Thyroid gland (tissue), 4 donors: ENCODE results near the gene EGLN3. TPM values are rescaled to one million over a fixed set of nuclear protein-coding genes. Genes with fewer than 3 reads are reported as not detected.

ENCODE experiments used
- DNase-seq, 2 donors: peaks; one replicate each; pipeline ENCODE4 v3.0.0-alpha.2; 2019
- H3K27ac ChIP-seq, 3 donors: fragments of 200-600 bp; sonication (generic); 1 replicate in 2 of 3; 2 replicates in 1 of 3; pipeline ENCODE4 v1.5.1; 2016 to 2019; ENCODE audit warnings: mild to moderate bottlenecking in 1 of 3, moderate library complexity in 1 of 3
- H3K27me3 ChIP-seq: fragments of 200-600 bp; sonication (generic); one replicate; pipeline ENCODE4 v1.5.1; 2019
- H3K36me3 ChIP-seq, 2 donors: fragments of 200-600 bp; sonication (generic); one replicate each; pipeline ENCODE4 v1.5.1; 2016 to 2019
- H3K4me1 ChIP-seq, 2 donors: fragments of 200-600 bp; sonication (generic); one replicate each; pipeline ENCODE4 v1.5.1; 2017 to 2019
- H3K4me3 ChIP-seq, 3 donors: fragments of 200-600 bp; sonication (generic); replicated peaks in 1 of 3; 1 replicate in 2 of 3; 2 replicates in 1 of 3; pipeline ENCODE4 v1.5.1; 2016; ENCODE audit warnings: mild to moderate bottlenecking in 1 of 3
- H3K9me3 ChIP-seq: fragments of 200-600 bp; sonication (generic); one replicate; pipeline ENCODE4 v1.5.1; 2017
- CTCF ChIP-seq, 6 experiments: fragments of 200-600 bp in 3 of 6; fragments of 450-650 bp in 3 of 6; sonication (generic) in 3 of 6; IDR thresholded peaks; one replicate each; pipeline ENCODE4 v1.5.1; 2016 to 2019; ENCODE audit warnings: antibody characterized with exemption in 6 of 6, mild to moderate bottlenecking in 2 of 6, inconsistent platforms in 1 of 6, moderate library complexity in 1 of 6
- POLR2A ChIP-seq, 2 donors: fragments of 450-650 bp; IDR thresholded peaks; one replicate each; pipeline ENCODE4 v1.6.1; 2017; ENCODE audit warnings: antibody characterized with exemption in 2 of 2, mild to moderate bottlenecking in 2 of 2, moderate library complexity in 1 of 2
- WGBS, 2 donors: methylation state at CpG; one replicate each; pipeline ENCODE4 v1.1.5; 2017; 5-methylcytosine and 5-hydroxymethylcytosine counted together
- intact Hi-C: fragments of 100-400 bp; cut with DNase I; formaldehyde crosslinking; loops from one replicate; pipeline ENCODE4 v1.15.1; 2023
- total RNA-seq, 4 donors: library from RNA; depleted of rRNA; stranded (reverse); fragments of >200 nt; gene quantifications; one replicate each; pipeline ENCODE4 v1.2.3, GENCODE V29; 2016

Gene EGLN3
- total RNA-seq, 4 donors from 2014 or later, result 8.8 to 11.5 (median 10.2) TPM

- WGBS, 2 donors, result 72 to 73% methylated on average over 9 of the region's 9 CpGs
- Histone ChIP-seq H3K27me3 (no peaks in the 10 kb centered on the region), H3K4me1 (peaks cover 5 to 10% of the 10 kb centered on the region in 2 donors), H3K4me3 (peak overlapping the region in 1 of 3 donors; percentile 2), H3K36me3 (no peaks in the 10 kb centered on the region), H3K9me3 (no peaks in the 10 kb centered on the region), H3K27ac (no peak overlapping the region)
- TF ChIP-seq POLR2A (IDR thresholded peaks at IDR 0.05), result no peak
- TF ChIP-seq CTCF (IDR thresholded peaks at IDR 0.05), result no peak
- intact Hi-C loops, result no loop called here
- DNase-seq, result no peak
These were observed 1.9 kb downstream of the EGLN3 start for GRCh38 chr14:33948869-33949408.

- Histone ChIP-seq H3K4me3 (no peak overlapping the region), H3K27ac (no peak overlapping the region)
These were observed 2.6 kb downstream of the EGLN3 start for GRCh38 chr14:33948145-33948868.

GRCh38 chr14:33946679-33947476, 4.0 kb downstream of the EGLN3 start:
- no peak overlapping the region for H3K27ac ChIP-seq

More at GRCh38 chr14:33948145-33948868, 2.6 kb downstream of the EGLN3 start:
- peaks cover 5 to 10% of the 10 kb centered on the region in 2 donors for H3K4me1 ChIP-seq
- 74 to 88% methylated on average over 3 of the region's 3 CpGs for WGBS, 2 donors
- H3K27me3 ChIP-seq, result no peaks in the 10 kb centered on the region
- no peaks in the 10 kb centered on the region for H3K36me3 ChIP-seq
- no peaks in the 10 kb centered on the region for H3K9me3 ChIP-seq
- TF ChIP-seq POLR2A (IDR thresholded peaks at IDR 0.05) (no peak), CTCF (IDR thresholded peaks at IDR 0.05) (no peak)
- intact Hi-C loops, result no loop called here
- DNase-seq, result no peak

GRCh38 chr14:33945210-33946088, 5.4 kb downstream of the EGLN3 start:
- DNase-seq, result no peak
- Histone ChIP-seq H3K27ac (no peak overlapping the region), H3K4me1 (peaks cover 0 to 2% of the 10 kb centered on the region in 2 donors), H3K9me3 (no peaks in the 10 kb centered on the region), H3K4me3 (no peak overlapping the region), H3K36me3 (no peaks in the 10 kb centered on the region), H3K27me3 (no peaks in the 10 kb centered on the region)
- TF ChIP-seq POLR2A (IDR thresholded peaks at IDR 0.05) (no peak), CTCF (IDR thresholded peaks at IDR 0.05) (no peak)
- intact Hi-C loops, result no loop called here
- 98 to 99% methylated on average over 4 of the region's 4 CpGs for WGBS, 2 donors

More at GRCh38 chr14:33946679-33947476, 4.0 kb downstream of the EGLN3 start:
- Histone ChIP-seq H3K27me3 (no peaks in the 10 kb centered on the region), H3K36me3 (no peaks in the 10 kb centered on the region), H3K4me1 (peaks cover 5 to 10% of the 10 kb centered on the region in 2 donors), H3K4me3 (no peak overlapping the region), H3K9me3 (no peaks in the 10 kb centered on the region)
- WGBS, 2 donors, result 72 to 73% methylated on average over 5 of the region's 5 CpGs
- intact Hi-C loops, result no loop called here
- TF ChIP-seq POLR2A (IDR thresholded peaks at IDR 0.05) (no peak), CTCF (IDR thresholded peaks at IDR 0.05) (no peak)
- DNase-seq, result no peak
